IPS DF 4.7 (cell line): Measurements from ENCODE around the gene CLRN2.
"Not testable (repeated sequence)": the region's sequence is repeated elsewhere in the genome, so short reads cannot be mapped to it uniquely, and the experiment has no call there.

ENCODE experiments used
- DNase-seq: peaks from one replicate; pipeline ENCODE4 v3.0.0-alpha.2; 2013; ENCODE audit warnings: low spot score; ENCODE audit errors: extremely low read depth

CLRN2 gene

GRCh38 chr4:17502756-17503155 is 12.2 kb upstream of the CLRN2 start:
- DNase-seq = no peak

GRCh38 chr4:17504081-17504480 is 10.9 kb upstream of the CLRN2 start:
- DNase-seq = no peak

GRCh38 chr4:17510582-17510981 is 4.4 kb upstream of the CLRN2 start:
- no peak for DNase-seq

- no peak for DNase-seq
These were observed 3.9 kb upstream of the CLRN2 start for GRCh38 chr4:17511051-17511450.

- no peak for DNase-seq
These were observed 3.4 kb upstream of the CLRN2 start for GRCh38 chr4:17511509-17511949.

- no peak for DNase-seq
These were observed 2.8 kb upstream of the CLRN2 start, which contains the start of gene QDPR for GRCh38 chr4:17511950-17512795. Gene QDPR (minus strand): TSS chr4:17512090. CDS start chr4:17512054, 36 bp downstream.

- DNase-seq = no peak
These were observed 1.8 kb upstream of the CLRN2 start for GRCh38 chr4:17512973-17513665.

GRCh38 chr4:17515445-17516407 is 761 bp downstream of the CLRN2 start:
- DNase-seq = no peak

- no peak for DNase-seq
These were observed 2.0 kb downstream of the CLRN2 start for GRCh38 chr4:17516980-17517379.

GRCh38 chr4:17517664-17518063 is 2.7 kb downstream of the CLRN2 start:
- DNase-seq = no peak

GRCh38 chr4:17521595-17521994 is 6.6 kb downstream of the CLRN2 start:
- no peak for DNase-seq

- DNase-seq = no peak
These were observed 8.7 kb downstream of the CLRN2 start for GRCh38 chr4:17523662-17524061.

GRCh38 chr4:17526695-17527477 is 11.9 kb downstream of the CLRN2 start:
- no peak for DNase-seq

- no peak for DNase-seq
These were observed 13.7 kb downstream of the CLRN2 start for GRCh38 chr4:17528551-17529165.

- no peak for DNase-seq
These were observed 16.7 kb downstream of the CLRN2 start for GRCh38 chr4:17531538-17532285.

GRCh38 chr4:17534705-17535104 is 19.7 kb downstream of the CLRN2 start:
- DNase-seq = no peak

GRCh38 chr4:17535242-17535641 is 20.3 kb downstream of the CLRN2 start:
- DNase-seq = no peak

GRCh38 chr4:17535906-17536305 is 20.9 kb downstream of the CLRN2 start:
- DNase-seq = no peak

- not testable (repeated sequence) for DNase-seq
These were observed 22.1 kb downstream of the CLRN2 start for GRCh38 chr4:17537060-17537459.
